ENCODE measurements around the gene FGF14. TPM values are rescaled to one million over a fixed set of nuclear protein-coding genes. Genes with fewer than 3 reads are reported as not detected.

FGF14 gene
- total RNA-seq, 4 donors from 2014 or later: under 0.01 to 2.4 (median 0.99) TPM

DNA sequence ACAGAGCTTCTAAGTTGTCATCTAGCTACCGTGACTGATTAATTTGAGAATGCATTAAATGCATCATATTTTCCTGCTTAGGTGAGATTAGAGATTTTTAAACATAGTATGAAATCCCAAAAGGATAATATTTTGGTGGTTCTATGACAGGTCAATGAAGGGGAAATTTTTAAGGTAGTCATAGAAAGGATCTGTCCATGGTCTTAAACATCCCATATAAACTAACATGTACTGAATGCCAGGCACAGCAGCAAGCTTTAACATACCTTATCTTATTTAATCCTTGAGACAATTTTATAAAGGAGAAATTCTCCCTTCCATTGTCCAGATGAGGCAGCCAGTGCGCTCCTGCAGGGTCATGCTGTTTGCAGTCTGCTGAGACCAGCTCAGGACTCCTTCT is 466.0 kb downstream of the FGF14 start:
- no peaks in the 10 kb centered on the region for H3K36me3 ChIP-seq
- in situ Hi-C loops (cut with MboI; ENCODE audit: low pct_ligation_motif_present in 1 of 4, low pct_unique_long_range_greater_than_20kb in 1 of 4, low sequenced_read_pairs in 3 of 4): loop anchor here (25.0 kb wide), 2 partner anchors 526 to 626 kb away; no protein-coding TSS in a partner anchor
- no peak overlapping the region for H3K4me3 ChIP-seq
- no peaks in the 10 kb centered on the region for H3K27me3 ChIP-seq
- intact Hi-C loops (cut with DNase I; ENCODE audit: low total_unique reads): loop anchor here (10.0 kb wide), 1 partner anchor 619 kb away; no protein-coding TSS in a partner anchor
- TF ChIP-seq POLR2AphosphoS5 (IDR thresholded peaks at IDR 0.05) (no peak), POLR2A (IDR thresholded peaks at IDR 0.05) (no peak), EP300 (IDR thresholded peaks at IDR 0.05; ENCODE audit: low read depth) (no peak)
- TF ChIP-seq, protein P1, sequence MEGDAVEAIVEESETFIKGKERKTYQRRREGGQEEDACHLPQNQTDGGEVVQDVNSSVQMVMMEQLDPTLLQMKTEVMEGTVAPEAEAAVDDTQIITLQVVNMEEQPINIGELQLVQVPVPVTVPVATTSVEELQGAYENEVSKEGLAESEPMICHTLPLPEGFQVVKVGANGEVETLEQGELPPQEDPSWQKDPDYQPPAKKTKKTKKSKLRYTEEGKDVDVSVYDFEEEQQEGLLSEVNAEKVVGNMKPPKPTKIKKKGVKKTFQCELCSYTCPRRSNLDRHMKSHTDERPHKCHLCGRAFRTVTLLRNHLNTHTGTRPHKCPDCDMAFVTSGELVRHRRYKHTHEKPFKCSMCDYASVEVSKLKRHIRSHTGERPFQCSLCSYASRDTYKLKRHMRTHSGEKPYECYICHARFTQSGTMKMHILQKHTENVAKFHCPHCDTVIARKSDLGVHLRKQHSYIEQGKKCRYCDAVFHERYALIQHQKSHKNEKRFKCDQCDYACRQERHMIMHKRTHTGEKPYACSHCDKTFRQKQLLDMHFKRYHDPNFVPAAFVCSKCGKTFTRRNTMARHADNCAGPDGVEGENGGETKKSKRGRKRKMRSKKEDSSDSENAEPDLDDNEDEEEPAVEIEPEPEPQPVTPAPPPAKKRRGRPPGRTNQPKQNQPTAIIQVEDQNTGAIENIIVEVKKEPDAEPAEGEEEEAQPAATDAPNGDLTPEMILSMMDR (IDR thresholded peaks at IDR 0.05): no peak
- H3K4me1 ChIP-seq: no peaks in the 10 kb centered on the region
- H3K9me3 ChIP-seq: no peaks in the 10 kb centered on the region
- WGBS, 2 donors (ENCODE audit: low coverage in 1 of 2): 88 to 92% methylated on average over 2 of the region's 2 CpGs
- DNase-seq: no peak
- H3K27ac ChIP-seq: no peak overlapping the region

DNA sequence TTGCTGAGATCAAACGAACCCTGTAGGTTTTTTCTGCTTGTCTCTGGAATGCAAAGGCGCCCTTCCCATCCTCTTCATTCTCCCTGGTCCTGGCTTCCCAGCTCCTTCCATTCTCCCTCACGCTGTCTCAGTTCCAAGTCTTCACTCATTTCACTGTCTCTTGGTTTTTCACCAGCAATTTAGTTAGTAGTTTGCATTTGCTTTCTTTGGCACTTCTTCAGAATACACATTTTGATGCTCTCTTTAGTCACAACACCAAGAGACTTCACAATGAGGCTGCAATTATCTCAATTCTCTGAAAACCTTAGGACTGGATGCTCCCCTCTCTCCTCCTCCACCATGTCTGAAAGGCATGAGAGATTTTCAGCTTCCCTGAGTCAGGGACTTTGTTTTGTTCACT is 470.7 kb downstream of the FGF14 start:
- TF ChIP-seq, protein P1 (IDR thresholded peaks at IDR 0.05): no peak
- TF ChIP-seq EP300 (IDR thresholded peaks at IDR 0.05; ENCODE audit: low read depth): no peak
- no peak for TF ChIP-seq POLR2A (IDR thresholded peaks at IDR 0.05)
- TF ChIP-seq POLR2AphosphoS5 (IDR thresholded peaks at IDR 0.05): no peak
- no peak overlapping the region for H3K27ac ChIP-seq
- H3K9me3 ChIP-seq: no peaks in the 10 kb centered on the region
- in situ Hi-C loops (cut with MboI; ENCODE audit: low pct_ligation_motif_present in 1 of 4, low pct_unique_long_range_greater_than_20kb in 1 of 4, low sequenced_read_pairs in 3 of 4) (loop anchor here (25.0 kb wide), 2 partner anchors 531 to 631 kb away; no protein-coding TSS in a partner anchor), intact Hi-C loops (cut with DNase I; ENCODE audit: low total_unique reads) (loop anchor here (10.0 kb wide), 1 partner anchor 624 kb away; no protein-coding TSS in a partner anchor)
- H3K27me3 ChIP-seq: no peaks in the 10 kb centered on the region
- no peaks in the 10 kb centered on the region for H3K4me1 ChIP-seq
- H3K36me3 ChIP-seq: no peaks in the 10 kb centered on the region
- no peak overlapping the region for H3K4me3 ChIP-seq
- 54 to 86% methylated on average over 2 to 3 of the region's 3 CpGs for WGBS, 2 donors (ENCODE audit: low coverage in 1 of 2)
- DNase-seq: no peak

DNA sequence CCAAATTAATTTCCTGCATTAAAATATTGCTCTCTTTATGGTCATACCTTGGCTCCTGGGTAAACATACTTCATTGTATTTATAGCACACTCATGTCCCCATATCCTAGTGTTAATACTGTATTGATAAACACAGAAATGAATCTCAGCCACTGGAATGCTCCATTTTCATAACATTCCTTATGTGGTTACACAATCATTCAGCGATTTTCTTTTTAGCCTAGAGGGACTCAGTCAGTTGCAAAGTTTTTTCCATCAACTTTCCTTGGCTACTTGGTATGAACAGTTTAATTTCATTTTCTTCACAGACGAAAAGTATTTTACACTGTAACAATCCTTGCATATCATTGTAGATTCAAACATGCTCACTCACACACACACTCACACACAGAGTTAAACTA is 471.5 kb downstream of the FGF14 start:
- DNase-seq: no peak
- H3K27ac ChIP-seq: no peak overlapping the region
- in situ Hi-C loops (cut with MboI; ENCODE audit: low pct_ligation_motif_present in 1 of 4, low pct_unique_long_range_greater_than_20kb in 1 of 4, low sequenced_read_pairs in 3 of 4): loop anchor here (25.0 kb wide), 2 partner anchors 532 to 632 kb away; no protein-coding TSS in a partner anchor
- intact Hi-C loops (cut with DNase I; ENCODE audit: low total_unique reads): loop anchor here (10.0 kb wide), 1 partner anchor 624 kb away; no protein-coding TSS in a partner anchor
- no peaks in the 10 kb centered on the region for H3K36me3 ChIP-seq
- no peaks in the 10 kb centered on the region for H3K4me1 ChIP-seq
- H3K9me3 ChIP-seq: no peaks in the 10 kb centered on the region
- H3K4me3 ChIP-seq: no peak overlapping the region
- no peaks in the 10 kb centered on the region for H3K27me3 ChIP-seq
- 46 to 55% methylated on average over 2 of the region's 2 CpGs for WGBS, 2 donors (ENCODE audit: low coverage in 1 of 2)
- TF ChIP-seq POLR2AphosphoS5 (IDR thresholded peaks at IDR 0.05) (no peak), POLR2A (IDR thresholded peaks at IDR 0.05) (no peak), EP300 (IDR thresholded peaks at IDR 0.05; ENCODE audit: low read depth) (no peak)

DNA sequence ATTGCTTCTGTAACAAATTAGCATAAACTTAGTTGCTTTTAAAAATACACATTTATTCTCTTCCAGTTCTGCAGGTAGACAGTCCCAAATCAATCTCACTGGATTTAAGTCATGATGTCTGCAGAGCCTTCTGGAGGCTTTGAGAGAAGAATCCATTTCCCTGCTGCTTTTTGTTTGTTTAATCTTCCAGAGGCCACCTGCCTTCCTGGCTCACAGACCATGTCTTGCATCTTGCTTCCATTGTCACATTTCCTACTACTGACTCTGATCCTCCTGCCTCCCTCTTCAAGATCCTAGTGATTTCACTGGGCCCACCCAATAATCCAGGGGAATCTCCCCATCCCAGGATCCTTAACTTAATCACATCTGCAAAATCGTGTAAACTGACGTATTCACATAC is 476.1 kb downstream of the FGF14 start:
- no peak for DNase-seq
- Histone ChIP-seq H3K36me3 (no peaks in the 10 kb centered on the region), H3K27ac (no peak overlapping the region), H3K27me3 (peaks cover 20% of the 10 kb centered on the region), H3K4me1 (no peaks in the 10 kb centered on the region), H3K4me3 (no peak overlapping the region), H3K9me3 (no peaks in the 10 kb centered on the region)
- 45 to 76% methylated on average over 2 of the region's 2 CpGs for WGBS, 2 donors (ENCODE audit: low coverage in 1 of 2)
- intact Hi-C loops (cut with DNase I; ENCODE audit: low total_unique reads) (no loop called here), in situ Hi-C loops (cut with MboI; ENCODE audit: low pct_ligation_motif_present in 1 of 4, low pct_unique_long_range_greater_than_20kb in 1 of 4, low sequenced_read_pairs in 3 of 4) (loop anchor here (25.0 kb wide), 2 partner anchors 537 to 637 kb away; no protein-coding TSS in a partner anchor)
- no peak for TF ChIP-seq POLR2A (IDR thresholded peaks at IDR 0.05)
- no peak for TF ChIP-seq EP300 (IDR thresholded peaks at IDR 0.05; ENCODE audit: low read depth)
- TF ChIP-seq POLR2AphosphoS5 (IDR thresholded peaks at IDR 0.05): no peak
- TF ChIP-seq, protein P1 (IDR thresholded peaks at IDR 0.05): no peak
